ENCODE results near the gene OR51S1. TPM values are rescaled to one million over a fixed set of nuclear protein-coding genes. Genes with fewer than 3 reads are reported as not detected.

OR51S1 gene
- total and polyA plus RNA-seq, 2 of the 13 experiments (the other 11 are each of a cell fraction or from before 2014, with no cell fraction given), result not detected

DNA sequence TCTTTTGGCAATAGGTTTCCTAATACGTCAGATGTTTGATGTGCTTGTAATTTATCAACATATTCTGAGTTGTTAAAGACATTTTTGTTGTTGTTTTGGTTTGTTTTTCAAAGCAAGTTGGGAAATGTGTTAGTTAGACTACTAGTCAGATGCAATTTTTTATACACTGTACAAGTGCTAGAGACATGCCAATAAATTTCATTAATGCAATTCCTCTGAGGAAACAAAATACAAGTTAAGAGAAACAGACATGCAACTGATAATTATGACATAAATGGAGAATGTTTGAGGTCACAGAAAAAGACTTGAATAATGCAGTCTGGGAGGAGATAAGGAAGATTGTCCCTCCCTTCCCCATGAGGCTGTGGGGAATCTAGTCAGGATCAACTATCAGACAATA lies 38.6 kb upstream of the OR51S1 start:
- DNase-seq (ENCODE audit: low spot score) (no peak), FAIRE-seq (no peak), ATAC-seq (no peak)
- Histone ChIP-seq H3K9ac (ENCODE audit: insufficient read depth, low read depth, low read length) (no peak overlapping the region), H3K4me3 (replicated peaks in 1 of 3; ENCODE audit: insufficient read depth in 1 of 3, low read depth in 2 of 3, low read length in 3 of 3) (no peak overlapping the region), H3K4me1 (ENCODE audit: insufficient read depth, low read length) (no peaks in the 10 kb centered on the region), H3K36me3 (replicated peaks in 1 of 2; ENCODE audit: control insufficient read depth in 1 of 2, insufficient read depth in 2 of 2, low read length in 2 of 2) (no peaks in the 10 kb centered on the region), H3K9me3 (ENCODE audit: low read length) (no peaks in the 10 kb centered on the region), H2AFZ (ENCODE audit: low read length) (no peak overlapping the region), H3K4me2 (ENCODE audit: low read depth, low read length) (no peak overlapping the region), H3K79me2 (ENCODE audit: insufficient read depth, low read length) (no peaks in the 10 kb centered on the region), H4K20me1 (ENCODE audit: insufficient read depth, low read length) (no peaks in the 10 kb centered on the region), H3K27me3 (ENCODE audit: control insufficient read depth in 1 of 2, insufficient read depth in 2 of 2, low read length in 2 of 2) (no peaks in the 10 kb centered on the region), H3K27ac (ENCODE audit: extremely low read length, insufficient read depth, low read length) (no peak overlapping the region)
- in situ Hi-C loops (cut with HindIII; ENCODE audit: extremely low pct_ligation_motif_present, low pct_unique_long_range_greater_than_20kb), result no loop called here
- ChIA-PET POLR2A (no interaction called here), CTCF (ENCODE audit: low intra/inter-chr PET ratio, low total read pairs) (no interaction called here)
- no TSS peak for BruUV-seq (replicated peaks)
- 0% methylated on average over 1 of the region's 1 CpG for WGBS (ENCODE audit: low lambda C conversion rate)
- intact Hi-C loops (cut with micrococcal nuclease; ENCODE audit: unreplicated experiment), result no loop called here
- TF ChIP-seq ZNF816 (CRISPR knock-in tag; IDR thresholded peaks at IDR 0.05; ENCODE audit: borderline replicate concordance) (no peak), FLYWCH1 (CRISPR knock-in tag; IDR thresholded peaks at IDR 0.05) (no peak), EHMT2 (IDR thresholded peaks at IDR 0.05; ENCODE audit: borderline replicate concordance, low read depth, low read length) (no peak), JUNB (CRISPR knock-in tag; IDR thresholded peaks at IDR 0.05; ENCODE audit: borderline replicate concordance) (no peak), PCBP1 (IDR thresholded peaks at IDR 0.05; ENCODE audit: borderline replicate concordance, low read depth, low read length) (no peak), ZSCAN20 (CRISPR knock-in tag; IDR thresholded peaks at IDR 0.05; ENCODE audit: borderline replicate concordance) (no peak), ZNF30 (CRISPR knock-in tag; IDR thresholded peaks at IDR 0.05) (no peak), ZBTB21 (CRISPR knock-in tag; IDR thresholded peaks at IDR 0.05) (no peak), UBTF (CRISPR knock-in tag; IDR thresholded peaks at IDR 0.05) (no peak), SNAPC2 (CRISPR knock-in tag; IDR thresholded peaks at IDR 0.05) (no peak)
- TF ChIP-seq, protein P1, sequence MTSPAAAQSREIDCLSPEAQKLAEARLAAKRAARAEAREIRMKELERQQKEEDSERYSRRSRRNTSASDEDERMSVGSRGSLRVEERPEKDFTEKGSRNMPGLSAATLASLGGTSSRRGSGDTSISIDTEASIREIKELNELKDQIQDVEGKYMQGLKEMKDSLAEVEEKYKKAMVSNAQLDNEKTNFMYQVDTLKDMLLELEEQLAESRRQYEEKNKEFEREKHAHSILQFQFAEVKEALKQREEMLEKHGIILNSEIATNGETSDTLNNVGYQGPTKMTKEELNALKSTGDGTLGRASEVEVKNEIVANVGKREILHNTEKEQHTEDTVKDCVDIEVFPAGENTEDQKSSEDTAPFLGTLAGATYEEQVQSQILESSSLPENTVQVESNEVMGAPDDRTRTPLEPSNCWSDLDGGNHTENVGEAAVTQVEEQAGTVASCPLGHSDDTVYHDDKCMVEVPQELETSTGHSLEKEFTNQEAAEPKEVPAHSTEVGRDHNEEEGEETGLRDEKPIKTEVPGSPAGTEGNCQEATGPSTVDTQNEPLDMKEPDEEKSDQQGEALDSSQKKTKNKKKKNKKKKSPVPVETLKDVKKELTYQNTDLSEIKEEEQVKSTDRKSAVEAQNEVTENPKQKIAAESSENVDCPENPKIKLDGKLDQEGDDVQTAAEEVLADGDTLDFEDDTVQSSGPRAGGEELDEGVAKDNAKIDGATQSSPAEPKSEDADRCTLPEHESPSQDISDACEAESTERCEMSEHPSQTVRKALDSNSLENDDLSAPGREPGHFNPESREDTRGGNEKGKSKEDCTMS (CRISPR knock-in tag; conservative IDR thresholded peaks at IDR 0.05), result no peak
- TF ChIP-seq, protein P2, sequence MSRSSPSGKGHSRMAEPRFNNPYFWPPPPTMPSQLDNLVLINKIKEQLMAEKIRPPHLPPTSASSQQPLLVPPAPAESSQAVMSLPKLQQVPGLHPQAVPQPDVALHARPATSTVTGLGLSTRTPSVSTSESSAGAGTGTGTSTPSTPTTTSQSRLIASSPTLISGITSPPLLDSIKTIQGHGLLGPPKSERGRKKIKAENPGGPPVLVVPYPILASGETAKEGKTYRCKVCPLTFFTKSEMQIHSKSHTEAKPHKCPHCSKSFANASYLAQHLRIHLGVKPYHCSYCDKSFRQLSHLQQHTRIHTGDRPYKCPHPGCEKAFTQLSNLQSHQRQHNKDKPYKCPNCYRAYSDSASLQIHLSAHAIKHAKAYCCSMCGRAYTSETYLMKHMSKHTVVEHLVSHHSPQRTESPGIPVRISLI (CRISPR knock-in tag; IDR thresholded peaks at IDR 0.05; ENCODE audit: borderline replicate concordance), result no peak
